SK-N-SH treated with all-trans-retinoic acid at 6 μM for 48 hours (cell line): ENCODE results near the gene OXLD1.

ENCODE experiments used
- ATAC-seq: fragments of 200-7000 bp; cut with Tn5 transposase; 3 replicates; pipeline ENCODE4 v1.9.1; 2020; ENCODE audit warnings: mild to moderate bottlenecking, moderate library complexity
- ARNTL ChIP-seq: fragments of 450-650 bp; formaldehyde crosslinking; IDR thresholded peaks from 2 replicates; pipeline ENCODE4 v1.5.0; 2020; ENCODE audit warnings: low read depth, mild to moderate bottlenecking, moderate library complexity, borderline replicate concordance
- BACH2 ChIP-seq: fragments of 250-450 bp; sonication (Bioruptor Pico); IDR thresholded peaks from 2 replicates; pipeline ENCODE4 v1.9.0; 2021; ENCODE audit warnings: mild to moderate bottlenecking, borderline replicate concordance
- CREB5 ChIP-seq: fragments of 250-450 bp; sonication (Bioruptor Pico); IDR thresholded peaks from 2 replicates; pipeline ENCODE4 v1.5.1; 2020; ENCODE audit warnings: low read depth, mild to moderate bottlenecking, moderate library complexity
- CSDC2 ChIP-seq: fragments of 250-450 bp; sonication (Bioruptor Pico); IDR thresholded peaks from 2 replicates; pipeline ENCODE4 v1.5.0; 2020; ENCODE audit warnings: mild to moderate bottlenecking, moderate library complexity
- CSRNP3 ChIP-seq: fragments of 250-450 bp; sonication (Bioruptor Pico); IDR thresholded peaks from 2 replicates; pipeline ENCODE4 v1.5.1; 2021; ENCODE audit warnings: mild to moderate bottlenecking, moderate library complexity
- ESRRG ChIP-seq: fragments of 250-450 bp; sonication (Bioruptor Pico); IDR thresholded peaks from 2 replicates; pipeline ENCODE4 v1.6.1; 2021; ENCODE audit warnings: mild to moderate bottlenecking
- ISL1 ChIP-seq: fragments of 250-450 bp; sonication (Bioruptor Pico); IDR thresholded peaks from 2 replicates; pipeline ENCODE4 v2.1.2; 2022; ENCODE audit warnings: mild to moderate bottlenecking, moderate library complexity
- OSR1 ChIP-seq: fragments of 250-450 bp; sonication (Bioruptor Pico); IDR thresholded peaks from 2 replicates; pipeline ENCODE4 v1.8.0; 2022; ENCODE audit warnings: moderate library complexity, mild to moderate bottlenecking, inconsistent platforms
- PATZ1 ChIP-seq: fragments of 250-450 bp; sonication (Bioruptor Pico); IDR thresholded peaks from 2 replicates; pipeline ENCODE4 v1.8.0; 2020; ENCODE audit warnings: mild to moderate bottlenecking, moderate library complexity, borderline replicate concordance
- POU6F1 ChIP-seq: fragments of 250-450 bp; sonication (Bioruptor Pico); IDR thresholded peaks from 2 replicates; pipeline ENCODE4 v1.8.0; 2021; ENCODE audit warnings: low read depth, mild to moderate bottlenecking, moderate library complexity, borderline replicate concordance
- PPARA ChIP-seq: fragments of 250-450 bp; sonication (Bioruptor Pico); IDR thresholded peaks from 2 replicates; pipeline ENCODE4 v1.5.0; 2020; ENCODE audit warnings: mild to moderate bottlenecking, borderline replicate concordance
- RARB ChIP-seq: fragments of 250-450 bp; sonication (Bioruptor Pico); IDR thresholded peaks from 2 replicates; pipeline ENCODE4 v1.8.0; 2021; ENCODE audit warnings: mild to moderate bottlenecking, moderate library complexity
- SNAI2 ChIP-seq: fragments of 250-450 bp; sonication (Bioruptor Pico); IDR thresholded peaks from 2 replicates; pipeline ENCODE4 v1.5.0; 2020; ENCODE audit warnings: mild to moderate bottlenecking, moderate library complexity
- TCF4 ChIP-seq: fragments of 250-450 bp; sonication (Bioruptor Pico); IDR thresholded peaks from 2 replicates; pipeline ENCODE4 v1.8.0; 2021; ENCODE audit warnings: mild to moderate bottlenecking, moderate library complexity, borderline replicate concordance
- TOX ChIP-seq: fragments of 250-450 bp; sonication (Bioruptor Pico); IDR thresholded peaks from 2 replicates; pipeline ENCODE4 v1.8.0; 2021; ENCODE audit warnings: mild to moderate bottlenecking, moderate library complexity, borderline replicate concordance
- TSHZ2 ChIP-seq: fragments of 250-450 bp; sonication (Bioruptor Pico); IDR thresholded peaks from 2 replicates; pipeline ENCODE4 v1.5.0; 2020; ENCODE audit warnings: mild to moderate bottlenecking, moderate library complexity
- ZC3H10 ChIP-seq: fragments of 250-450 bp; sonication (Bioruptor Pico); IDR thresholded peaks from 2 replicates; pipeline ENCODE4 v1.5.1; 2021; ENCODE audit warnings: mild to moderate bottlenecking, moderate library complexity
- ZFP3 ChIP-seq: fragments of 250-450 bp; sonication (Bioruptor Pico); IDR thresholded peaks from 2 replicates; pipeline ENCODE4 v1.5.0; 2020; ENCODE audit warnings: mild to moderate bottlenecking, moderate library complexity
- ZFP30 ChIP-seq: fragments of 450-650 bp; formaldehyde crosslinking; IDR thresholded peaks from 2 replicates; pipeline ENCODE4 v1.5.0; 2022; ENCODE audit warnings: mild to moderate bottlenecking, moderate library complexity
- ZNF565 ChIP-seq: fragments of 450-650 bp; formaldehyde crosslinking; conservative IDR thresholded peaks from 2 replicates; pipeline ENCODE4 v1.5.0; 2020; ENCODE audit warnings: low read depth, mild to moderate bottlenecking, moderate library complexity
- ZNF70 ChIP-seq: fragments of 450-650 bp; formaldehyde crosslinking; IDR thresholded peaks from 2 replicates; pipeline ENCODE4 v1.5.0; 2020; ENCODE audit warnings: mild to moderate bottlenecking, moderate library complexity
- ZNF8 ChIP-seq: fragments of 450-650 bp; formaldehyde crosslinking; IDR thresholded peaks from 2 replicates; pipeline ENCODE4 v1.5.0; 2020; ENCODE audit warnings: mild to moderate bottlenecking, moderate library complexity

OXLD1 gene

GRCh38 chr17:81660441-81660840 lies 6.0 kb downstream of the OXLD1 start:
- ATAC-seq, result no peak
- TF ChIP-seq TOX, result no peak

GRCh38 chr17:81659038-81659437 lies 7.4 kb downstream of the OXLD1 start:
- ATAC-seq, result no peak

GRCh38 chr17:81656835-81657234 lies 9.6 kb downstream of the OXLD1 start:
- no peak for TF ChIP-seq ZC3H10 (CRISPR knock-in tag)
- no peak for TF ChIP-seq BACH2
- no peak for TF ChIP-seq CSRNP3 (CRISPR knock-in tag)
- no peak for TF ChIP-seq ZNF565 (CRISPR knock-in tag)
- no peak for TF ChIP-seq ESRRG
- no peak for TF ChIP-seq SNAI2 (CRISPR knock-in tag)
- no peak for TF ChIP-seq RARB
- no peak for TF ChIP-seq TCF4 (CRISPR knock-in tag)
- TF ChIP-seq ISL1 (CRISPR knock-in tag), result no peak

More at GRCh38 chr17:81659038-81659437, 7.4 kb downstream of the OXLD1 start:
- TF ChIP-seq ZNF70 (CRISPR knock-in tag) (no peak), ESRRG (no peak), ZFP3 (no peak), ZC3H10 (CRISPR knock-in tag) (no peak), PPARA (no peak), ISL1 (CRISPR knock-in tag) (no peak), OSR1 (CRISPR knock-in tag) (no peak), PATZ1 (CRISPR knock-in tag) (no peak), ZFP30 (CRISPR knock-in tag) (no peak), ZNF8 (no peak), ZNF565 (CRISPR knock-in tag) (no peak), TOX (no peak), POU6F1 (CRISPR knock-in tag) (no peak), TCF4 (CRISPR knock-in tag) (no peak), CREB5 (CRISPR knock-in tag) (no peak), CSDC2 (CRISPR knock-in tag) (no peak), TSHZ2 (CRISPR knock-in tag) (no peak)

GRCh38 chr17:81656118-81656743 lies 10.2 kb downstream of the OXLD1 start, which contains the start of gene PDE6G:
Gene PDE6G, minus strand, starts transcription at chr17:81656542. Its CDS starts 3,237 bp downstream, at chr17:81653305.
- TF ChIP-seq TOX, result no peak
- no peak for TF ChIP-seq SNAI2 (CRISPR knock-in tag)
- no peak for TF ChIP-seq ARNTL (CRISPR knock-in tag)
- TF ChIP-seq BACH2, result no peak
- no peak for ATAC-seq

More at GRCh38 chr17:81656835-81657234, 9.6 kb downstream of the OXLD1 start:
- no peak for ATAC-seq
